MM.1S (cell line): ENCODE results near the gene CHST1.

Source experiments
- DNase-seq: peaks from one replicate; pipeline ENCODE4 v3.0.0-alpha.2; 2015
- H2AFZ ChIP-seq: fragments of 300-600 bp; sonication (generic); 2 replicates; pipeline ENCODE4 v1.6.0; 2016; ENCODE audit warnings: antibody characterized with exemption, low read length
- H3F3A ChIP-seq: fragments of 300-600 bp; sonication (generic); 2 replicates; pipeline ENCODE4 v1.6.1; 2016; ENCODE audit warnings: mild to moderate bottlenecking, antibody characterized with exemption, low read length, moderate library complexity, mixed read lengths; ENCODE audit not compliant: insufficient read depth
- H3K27ac ChIP-seq: fragments of 300-600 bp; sonication (generic); 2 replicates; pipeline ENCODE4 v1.5.1; 2016; ENCODE audit warnings: mild to moderate bottlenecking, low read length
- H3K27me3 ChIP-seq: fragments of 300-600 bp; sonication (generic); replicated peaks from 2 replicates; pipeline ENCODE4 v1.6.0; 2016; ENCODE audit warnings: low read length; ENCODE audit not compliant: insufficient read depth
- H3K36me3 ChIP-seq: fragments of 300-600 bp; sonication (generic); replicated peaks from 2 replicates; pipeline ENCODE4 v1.6.1; 2016; ENCODE audit warnings: mild to moderate bottlenecking, low read length, mixed read lengths; ENCODE audit not compliant: insufficient read depth
- H3K4me1 ChIP-seq: fragments of 300-600 bp; sonication (generic); 2 replicates; pipeline ENCODE4 v1.6.1; 2016; ENCODE audit warnings: low read length, mixed read lengths
- H3K4me2 ChIP-seq: fragments of 300-600 bp; sonication (generic); 2 replicates; pipeline ENCODE4 v1.6.0; 2016; ENCODE audit warnings: low read depth, low read length
- H3K4me3 ChIP-seq: fragments of 300-600 bp; sonication (generic); 2 replicates; pipeline ENCODE4 v1.5.1; 2016; ENCODE audit warnings: low read length, mixed read lengths
- H3K79me2 ChIP-seq: fragments of 300-600 bp; sonication (generic); 2 replicates; pipeline ENCODE4 v1.6.1; 2016; ENCODE audit warnings: mixed run types, low read length, mixed read lengths
- H3K9ac ChIP-seq: fragments of 300-600 bp; sonication (generic); 2 replicates; pipeline ENCODE4 v1.6.1; 2016; ENCODE audit warnings: low read length, mixed read lengths
- H3K9me2 ChIP-seq: fragments of 300-600 bp; sonication (generic); replicated peaks from 2 replicates; pipeline ENCODE4 v1.6.1; 2016; ENCODE audit warnings: mild to moderate bottlenecking, low read length, mixed read lengths; ENCODE audit not compliant: insufficient read depth
- H3K9me3 ChIP-seq: fragments of 300-600 bp; sonication (generic); replicated peaks from 2 replicates; pipeline ENCODE4 v1.6.1; 2016; ENCODE audit warnings: mild to moderate bottlenecking, low read length, mixed read lengths; ENCODE audit not compliant: insufficient read depth
- H4K20me1 ChIP-seq: fragments of 300-600 bp; sonication (generic); 2 replicates; pipeline ENCODE4 v1.6.1; 2016; ENCODE audit warnings: mild to moderate bottlenecking, low read length, moderate library complexity, mixed read lengths; ENCODE audit not compliant: insufficient read depth
- CTCF ChIP-seq: fragments of 300-600 bp; sonication (generic); IDR thresholded peaks from 2 replicates; pipeline ENCODE4 v1.5.1; 2016; ENCODE audit warnings: antibody characterized with exemption, low read length, mixed read lengths
- EZH2 ChIP-seq: fragments of 300-600 bp; sonication (generic); optimal IDR thresholded peaks from 2 replicates; pipeline ENCODE3; 2017; ENCODE audit warnings: low read depth, mild to moderate bottlenecking, antibody characterized with exemption, low read length, mixed read lengths
- EZH2phosphoT487 ChIP-seq: fragments of 300-600 bp; sonication (generic); IDR thresholded peaks from 2 replicates; pipeline ENCODE4 v1.6.1; 2018; ENCODE audit warnings: antibody characterized with exemption, low read length

CHST1 gene

GRCh38 chr11:45684440-45684839, 19.0 kb upstream of the CHST1 start:
- TF ChIP-seq EZH2phosphoT487 (no peak), EZH2 (no peak), CTCF (no peak)
- H3K4me3 ChIP-seq: no peak overlapping the region
- H3K36me3 ChIP-seq: no peaks in the 10 kb centered on the region
- no peak for DNase-seq
- H3K9me2 ChIP-seq: no peaks in the 10 kb centered on the region
- H4K20me1 ChIP-seq: no peaks in the 10 kb centered on the region
- H3K9ac ChIP-seq: no peak overlapping the region
- H3K4me1 ChIP-seq: no peaks in the 10 kb centered on the region
- no peaks in the 10 kb centered on the region for H3F3A ChIP-seq
- 0 out of 2 replicates have a peak, but pooled peaks cover 13% of the 10 kb centered on the region for H3K27me3 ChIP-seq
- H3K27ac ChIP-seq: no peak overlapping the region
- H3K4me2 ChIP-seq: no peak overlapping the region
- no peaks in the 10 kb centered on the region for H3K9me3 ChIP-seq
- no peak overlapping the region for H2AFZ ChIP-seq
- H3K79me2 ChIP-seq: no peaks in the 10 kb centered on the region

- Histone ChIP-seq H3K79me2 (no peaks in the 10 kb centered on the region), H3K27me3 (0 out of 2 replicates have a peak, but pooled peaks cover 13% of the 10 kb centered on the region), H3K9me2 (no peaks in the 10 kb centered on the region), H2AFZ (no peak overlapping the region), H3F3A (no peaks in the 10 kb centered on the region), H3K36me3 (no peaks in the 10 kb centered on the region), H3K4me3 (no peak overlapping the region), H3K9me3 (no peaks in the 10 kb centered on the region), H4K20me1 (no peaks in the 10 kb centered on the region), H3K4me2 (no peak overlapping the region), H3K27ac (no peak overlapping the region), H3K9ac (no peak overlapping the region), H3K4me1 (no peaks in the 10 kb centered on the region)
- no peak for DNase-seq
- TF ChIP-seq EZH2phosphoT487 (no peak), EZH2 (no peak), CTCF (no peak)
These were observed 18.0 kb upstream of the CHST1 start for GRCh38 chr11:45683271-45684058.

GRCh38 chr11:45679806-45680205, 14.4 kb upstream of the CHST1 start:
- Histone ChIP-seq H3F3A (no peaks in the 10 kb centered on the region), H3K27me3 (0 out of 2 replicates have a peak, but pooled peaks cover 13% of the 10 kb centered on the region), H3K79me2 (no peaks in the 10 kb centered on the region), H3K9me3 (no peaks in the 10 kb centered on the region), H3K9me2 (no peaks in the 10 kb centered on the region), H3K4me2 (no peak overlapping the region), H3K4me3 (no peak overlapping the region), H3K4me1 (no peaks in the 10 kb centered on the region), H3K9ac (no peak overlapping the region), H2AFZ (no peak overlapping the region), H4K20me1 (no peaks in the 10 kb centered on the region), H3K27ac (no peak overlapping the region), H3K36me3 (no peaks in the 10 kb centered on the region)
- no peak for DNase-seq
- no peak for TF ChIP-seq EZH2

- 0 out of 2 replicates have a peak, but pooled peaks cover 10% of the 10 kb centered on the region for H3K27me3 ChIP-seq
- no peaks in the 10 kb centered on the region for H3K36me3 ChIP-seq
- no peaks in the 10 kb centered on the region for H3F3A ChIP-seq
- H3K9ac ChIP-seq: no peak overlapping the region
- H3K4me2 ChIP-seq: no peak overlapping the region
- H3K27ac ChIP-seq: no peak overlapping the region
- TF ChIP-seq CTCF: no peak
- no peak for TF ChIP-seq EZH2
- no peak for TF ChIP-seq EZH2phosphoT487
- no peak overlapping the region for H2AFZ ChIP-seq
- no peaks in the 10 kb centered on the region for H3K79me2 ChIP-seq
- H3K4me3 ChIP-seq: no peak overlapping the region
- no peaks in the 10 kb centered on the region for H3K9me2 ChIP-seq
- DNase-seq: no peak
- H4K20me1 ChIP-seq: no peaks in the 10 kb centered on the region
- no peaks in the 10 kb centered on the region for H3K4me1 ChIP-seq
- H3K9me3 ChIP-seq: no peaks in the 10 kb centered on the region
These were observed 13.6 kb upstream of the CHST1 start for GRCh38 chr11:45678976-45679375.
